Measurements from ENCODE around the gene PIK3CD.
"Not testable (repeated sequence)": the region's sequence is repeated elsewhere in the genome, so short reads cannot be mapped to it uniquely, and the experiment has no call there.

PIK3CD gene

DNA sequence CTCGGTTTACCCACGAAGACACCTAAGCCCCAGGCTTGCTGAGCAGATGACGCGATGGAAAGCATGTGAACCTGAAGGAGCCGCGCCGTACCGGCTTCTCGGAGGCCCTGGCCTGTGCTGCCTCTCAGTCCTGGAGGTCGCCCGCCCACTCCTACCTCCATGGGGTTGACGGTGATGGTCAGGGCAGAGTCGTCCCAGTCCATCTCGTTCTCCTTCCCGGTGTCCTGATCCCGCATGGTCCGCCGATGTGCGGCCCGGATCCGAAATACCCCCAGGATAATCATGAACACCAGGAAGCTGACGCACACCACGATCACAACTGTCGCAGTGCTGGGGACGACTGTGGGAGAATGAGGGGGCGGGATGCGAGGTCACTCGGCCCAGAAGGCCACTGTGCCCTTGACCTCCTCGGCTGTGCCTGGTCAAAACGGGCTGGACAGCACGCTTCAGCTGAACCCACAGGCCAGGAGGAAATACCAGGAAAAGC, 79.6 kb downstream of the PIK3CD start:
- no peak for DNase-seq (ENCODE audit: low read depth in 2 of 3, low spot score in 1 of 3)

DNA sequence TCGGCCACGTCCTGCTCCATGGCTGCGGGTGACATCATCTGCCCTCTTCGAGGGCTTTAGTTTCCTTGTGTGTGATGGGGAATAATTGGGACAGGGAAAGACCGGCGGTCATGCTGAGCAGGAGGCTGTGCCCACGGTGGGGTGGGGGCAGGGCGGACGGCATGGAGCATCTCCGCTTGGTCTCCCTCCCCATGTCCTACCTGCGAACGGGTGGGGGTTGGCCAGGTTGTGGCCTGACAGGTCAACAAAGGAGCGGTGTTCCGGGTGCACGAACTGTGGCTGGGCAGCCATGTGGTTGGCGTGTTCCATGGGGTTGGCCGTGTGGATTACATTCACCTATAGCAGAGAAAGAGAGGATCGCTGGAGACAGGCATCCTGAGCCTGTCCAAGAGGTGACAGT, 80.0 kb downstream of the PIK3CD start:
- DNase-seq (ENCODE audit: low read depth in 2 of 3, low spot score in 1 of 3), result no peak

DNA sequence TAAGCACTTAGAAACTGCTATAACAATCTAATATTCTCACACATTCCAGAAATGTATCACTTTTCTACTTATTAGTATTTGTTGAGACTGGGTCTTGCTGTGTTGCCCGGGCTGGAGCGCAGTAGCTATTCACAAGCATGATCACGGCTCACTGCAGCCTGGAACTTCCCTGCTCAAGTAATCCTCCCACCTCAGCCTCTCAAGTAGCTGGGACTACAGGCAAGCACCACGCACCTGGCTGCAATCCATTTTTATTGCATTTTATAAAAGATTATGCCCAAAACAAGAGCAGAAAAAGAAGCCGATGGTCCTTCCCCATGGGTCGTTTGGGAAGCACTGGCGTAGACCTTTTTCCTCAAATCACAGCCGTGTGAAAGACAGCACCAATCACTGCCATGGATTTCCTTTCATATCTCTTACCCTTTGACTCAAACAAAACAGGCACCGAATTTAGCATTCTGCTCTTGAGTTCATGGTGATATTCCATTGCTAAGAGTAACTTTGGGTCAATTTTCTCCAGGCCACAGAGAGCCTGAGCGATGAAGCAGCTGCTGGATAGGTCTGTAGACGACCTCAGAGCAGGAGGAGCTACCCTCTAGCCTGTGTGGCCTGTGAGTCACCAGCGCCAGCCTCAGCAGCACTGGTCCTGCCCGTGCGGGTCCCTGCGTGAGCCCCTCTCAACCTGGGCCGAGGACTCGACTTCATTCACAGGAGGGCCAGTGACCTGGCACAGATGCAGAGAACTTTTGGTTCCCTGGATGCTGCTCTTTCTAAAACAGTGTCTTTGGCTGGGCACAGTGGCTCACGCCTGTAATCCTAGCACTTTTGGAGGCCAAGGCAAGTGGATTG, 80.8 kb downstream of the PIK3CD start:
- no peak for DNase-seq (ENCODE audit: low read depth in 2 of 3, low spot score in 1 of 3)

DNA sequence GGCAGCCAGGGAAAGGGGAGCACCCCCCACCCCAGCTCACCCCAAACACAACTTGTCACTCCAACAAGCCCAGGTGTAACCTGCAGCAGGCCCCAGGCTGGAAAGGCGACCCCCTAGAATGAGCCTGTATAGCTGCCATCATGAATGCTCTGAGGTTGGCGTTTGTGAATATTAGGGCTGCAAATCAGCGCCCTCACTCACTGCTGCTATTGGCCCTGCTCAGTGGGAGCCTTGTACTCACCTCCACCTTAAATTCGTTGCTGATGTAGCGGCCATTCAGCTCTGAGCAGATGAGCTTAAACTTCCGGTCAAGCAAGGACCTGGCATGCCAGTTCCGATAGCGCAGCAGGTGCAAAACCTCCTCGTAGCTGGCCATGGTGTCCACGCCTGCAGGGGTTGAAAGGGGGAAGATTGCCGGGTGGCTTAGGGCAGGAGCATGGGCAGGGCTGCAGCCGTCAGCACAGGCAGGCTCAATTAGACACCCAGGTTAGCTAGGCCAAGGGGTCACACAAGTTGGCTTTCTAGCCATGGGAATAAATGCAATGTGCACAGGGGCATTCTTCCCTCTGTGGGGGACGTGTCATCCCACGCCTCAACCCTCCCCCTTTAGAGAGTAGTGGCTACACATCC, 81.7 kb downstream of the PIK3CD start:
- DNase-seq (ENCODE audit: low read depth in 2 of 3, low spot score in 1 of 3), result no peak

DNA sequence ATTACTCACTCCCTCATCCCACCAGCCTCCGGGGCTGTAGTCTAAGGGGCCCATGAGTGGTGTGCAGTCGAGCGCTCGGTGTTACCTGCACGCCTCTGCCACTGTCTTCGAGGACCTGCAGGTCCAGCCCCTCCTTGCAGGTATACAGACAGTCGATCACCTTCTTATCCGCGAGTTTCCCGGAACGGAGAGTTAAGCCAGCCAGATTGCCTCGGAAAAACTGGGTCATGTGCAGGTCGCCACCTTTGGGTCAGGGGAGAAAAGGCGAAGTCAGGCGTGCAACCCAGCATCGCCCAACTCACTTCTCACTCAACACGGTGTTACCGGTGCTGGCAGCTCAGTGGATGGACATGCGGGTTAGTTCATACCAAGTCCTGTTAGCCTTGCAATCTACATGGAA, 84.3 kb downstream of the PIK3CD start:
- DNase-seq (ENCODE audit: low read depth in 2 of 3, low spot score in 1 of 3), result no peak

DNA sequence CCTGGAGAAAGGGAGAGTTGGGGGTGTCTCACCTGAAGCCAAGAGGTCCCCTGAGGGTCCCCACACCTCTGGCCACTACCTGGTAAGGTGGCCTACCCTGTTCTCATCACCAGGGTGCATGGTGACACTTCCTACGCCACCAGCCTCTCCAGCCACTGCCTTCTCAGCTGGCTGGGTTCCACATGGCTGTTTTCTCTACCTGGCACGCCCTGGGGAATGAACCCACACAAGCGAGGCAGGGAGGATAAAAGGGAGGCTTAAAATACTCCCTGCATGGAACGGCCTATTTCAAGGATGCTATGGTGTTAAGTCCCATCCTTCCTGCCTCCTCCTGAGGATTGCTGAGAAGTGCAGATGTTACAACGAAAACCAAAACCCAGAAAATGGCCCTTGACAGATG, 84.7 kb downstream of the PIK3CD start:
- DNase-seq (ENCODE audit: low read depth in 2 of 3, low spot score in 1 of 3), result no peak

DNA sequence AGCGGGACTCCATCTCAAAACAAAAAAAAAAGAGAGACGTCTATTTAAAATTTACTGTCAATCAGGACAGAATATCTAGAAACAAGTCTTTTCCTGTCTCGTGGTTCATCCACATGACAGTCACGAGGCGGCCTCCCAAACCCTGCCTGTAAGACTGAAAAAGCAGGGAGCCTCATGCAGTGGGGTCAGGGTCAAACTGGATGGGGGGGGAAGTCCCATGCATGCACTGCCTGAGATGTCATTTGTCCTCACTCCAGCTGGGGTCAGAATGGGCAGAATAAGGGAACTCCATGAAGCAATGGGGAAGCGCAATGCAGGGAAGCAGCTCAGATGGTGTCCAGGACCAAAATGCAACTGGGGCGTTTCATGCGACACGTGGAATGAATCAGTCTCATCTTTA, 85.5 kb downstream of the PIK3CD start:
- no peak for DNase-seq (ENCODE audit: low read depth in 2 of 3, low spot score in 1 of 3)

DNA sequence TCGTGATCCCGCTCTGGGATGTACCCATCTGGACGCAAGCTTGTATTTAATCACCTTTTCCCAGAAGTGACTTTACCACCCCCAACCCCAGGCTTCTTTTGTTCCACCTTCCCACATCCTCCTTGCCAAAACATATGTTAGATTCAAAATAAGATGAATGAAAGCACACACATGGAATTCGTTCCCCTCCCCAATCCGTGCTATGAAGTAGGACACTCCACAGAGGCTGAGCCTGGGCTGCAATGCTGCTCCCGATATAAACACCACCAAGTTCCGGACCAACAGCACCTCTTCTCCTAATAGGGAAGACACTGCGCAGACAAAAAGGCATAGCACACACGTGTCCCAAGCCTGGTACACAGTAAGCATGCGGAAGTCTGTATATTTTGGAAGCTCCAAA, 86.1 kb downstream of the PIK3CD start:
- DNase-seq (ENCODE audit: low read depth in 2 of 3, low spot score in 1 of 3), result no peak

DNA sequence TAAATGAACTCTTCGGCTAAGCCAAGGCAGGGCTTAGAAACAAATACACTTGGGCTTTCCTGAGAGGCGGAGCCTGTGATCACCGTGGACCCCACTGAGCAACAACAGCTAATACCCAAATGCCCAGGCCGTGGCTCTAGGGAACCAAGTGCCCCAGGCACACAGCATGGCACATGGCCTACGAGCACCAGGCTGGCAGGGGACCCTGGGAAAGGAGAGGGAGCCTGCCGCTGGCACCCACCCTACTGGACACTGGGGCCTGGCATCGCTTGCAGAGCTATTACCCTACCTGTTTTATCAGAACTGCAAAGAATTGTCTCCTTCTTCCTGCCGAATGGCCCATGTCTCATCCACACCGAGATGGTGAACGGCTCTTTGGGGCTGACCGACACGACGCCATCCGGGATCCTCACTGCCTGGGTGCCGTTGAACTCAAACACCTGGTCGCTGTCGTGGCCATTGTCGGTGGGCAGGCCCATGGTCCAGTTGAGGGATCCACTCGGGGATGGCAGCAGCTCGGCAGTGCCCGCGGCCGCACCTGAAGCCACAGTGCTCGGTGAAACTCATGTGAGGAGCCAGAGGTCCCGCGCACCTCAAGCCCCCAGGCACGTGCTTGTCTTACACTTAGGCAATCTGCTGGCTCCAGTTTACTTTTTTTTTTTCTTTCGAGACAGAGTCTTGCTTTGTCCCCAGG, 92.7 kb downstream of the PIK3CD start:
- DNase-seq (ENCODE audit: low read depth in 2 of 3, low spot score in 1 of 3), result no peak

DNA sequence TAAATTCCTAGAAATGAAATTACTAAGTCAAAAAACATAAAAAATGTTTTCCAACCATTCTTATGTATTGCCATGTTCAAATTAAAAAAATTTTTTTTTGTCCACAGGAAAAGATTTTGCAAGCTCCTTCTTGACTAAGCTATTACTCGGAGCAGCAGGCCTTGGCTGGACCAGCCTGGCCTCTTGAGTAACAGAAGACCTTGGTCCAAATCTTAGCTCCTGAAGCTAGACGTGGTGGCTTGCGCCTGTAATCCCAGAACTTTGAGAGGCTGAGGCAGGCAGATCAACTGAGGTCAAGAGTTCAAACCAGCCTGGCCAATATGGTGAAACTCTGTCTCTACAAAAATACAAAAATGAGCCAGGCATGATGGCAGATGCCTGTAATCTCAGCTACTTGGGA, 94.7 kb downstream of the PIK3CD start:
- no peak for DNase-seq (ENCODE audit: low read depth in 2 of 3, low spot score in 1 of 3)

DNA sequence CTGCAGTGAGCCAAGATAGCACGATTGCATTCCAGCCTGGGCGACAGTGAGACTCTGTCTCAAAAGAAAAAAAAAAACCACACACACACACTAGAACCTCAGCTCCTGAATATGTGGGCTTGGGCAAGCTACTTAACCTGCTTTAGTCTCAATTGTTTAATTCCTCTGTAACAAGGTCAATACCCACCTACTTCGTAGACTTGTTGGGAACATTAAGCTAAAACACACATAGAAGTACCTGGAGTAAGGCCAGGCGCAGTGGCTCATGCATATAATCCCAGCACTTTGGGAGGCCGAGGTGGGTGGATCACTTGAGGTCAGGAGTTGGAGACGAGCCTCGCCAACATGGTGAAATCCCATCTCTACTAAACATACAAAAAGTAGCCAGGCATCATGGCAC, 95.1 kb downstream of the PIK3CD start:
- DNase-seq (ENCODE audit: low read depth in 2 of 3, low spot score in 1 of 3), result no peak

DNA sequence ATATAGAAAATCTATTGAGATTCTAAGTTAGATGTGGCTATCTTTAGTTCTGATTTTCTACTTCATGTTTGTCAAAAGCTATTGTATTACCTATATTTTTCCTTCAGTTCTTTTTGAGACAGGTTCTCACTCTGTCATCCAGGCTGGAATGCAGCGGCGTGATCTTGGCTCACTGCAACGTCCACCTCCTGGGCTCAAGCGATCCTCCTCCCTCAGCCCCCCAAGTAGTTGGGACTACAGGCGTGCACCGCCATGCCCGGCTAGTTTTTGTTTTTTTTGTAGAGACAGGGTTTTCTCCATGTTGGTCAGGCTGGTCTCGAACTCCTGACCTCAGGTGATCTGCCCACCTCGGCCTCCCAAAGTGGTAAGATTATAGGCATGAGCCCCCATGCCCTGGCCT, 96.9 kb downstream of the PIK3CD start:
- not testable (repeated sequence) for DNase-seq (ENCODE audit: low read depth in 2 of 3, low spot score in 1 of 3)

DNA sequence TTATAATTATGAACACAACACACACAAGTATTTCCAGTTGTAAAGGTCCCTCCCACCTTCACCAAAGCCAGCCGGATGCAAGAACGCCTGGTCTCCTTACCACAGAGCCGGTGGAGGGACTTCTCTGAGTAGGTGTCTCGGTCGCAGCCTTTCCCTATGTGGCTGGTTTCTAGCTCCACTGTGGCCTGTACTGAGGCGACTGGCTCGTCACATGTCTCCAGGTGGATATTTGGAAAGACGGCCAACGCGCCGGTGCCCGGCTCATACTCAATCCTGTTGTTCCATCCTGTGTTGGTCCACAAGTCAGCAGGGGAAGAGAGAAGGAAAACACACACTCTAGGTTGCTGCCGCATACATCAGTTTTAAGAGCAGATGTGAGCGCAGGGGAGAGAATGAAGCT, 97.8 kb downstream of the PIK3CD start:
- DNase-seq (ENCODE audit: low read depth in 2 of 3, low spot score in 1 of 3), result no peak

DNA sequence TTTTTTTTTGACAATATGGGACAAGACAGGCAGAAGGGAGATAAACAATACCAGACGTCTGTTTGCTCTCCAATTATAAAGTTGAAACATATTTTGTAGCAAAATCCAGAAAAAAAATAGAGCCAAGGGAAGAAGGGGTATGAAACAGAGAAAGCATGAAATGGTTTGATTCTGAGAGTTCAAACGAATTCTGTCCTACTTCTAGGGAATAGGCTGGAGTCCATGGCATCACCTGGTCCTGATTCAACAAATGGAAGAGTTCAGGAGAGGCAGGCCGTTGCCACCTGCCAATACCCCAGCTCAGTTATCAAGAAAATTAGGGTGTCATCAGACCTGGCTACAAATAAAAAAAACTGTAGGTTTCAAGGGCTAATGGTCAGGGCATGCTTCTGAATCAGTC, 100.4 kb downstream of the PIK3CD start:
- DNase-seq (ENCODE audit: low read depth in 2 of 3, low spot score in 1 of 3), result no peak

DNA sequence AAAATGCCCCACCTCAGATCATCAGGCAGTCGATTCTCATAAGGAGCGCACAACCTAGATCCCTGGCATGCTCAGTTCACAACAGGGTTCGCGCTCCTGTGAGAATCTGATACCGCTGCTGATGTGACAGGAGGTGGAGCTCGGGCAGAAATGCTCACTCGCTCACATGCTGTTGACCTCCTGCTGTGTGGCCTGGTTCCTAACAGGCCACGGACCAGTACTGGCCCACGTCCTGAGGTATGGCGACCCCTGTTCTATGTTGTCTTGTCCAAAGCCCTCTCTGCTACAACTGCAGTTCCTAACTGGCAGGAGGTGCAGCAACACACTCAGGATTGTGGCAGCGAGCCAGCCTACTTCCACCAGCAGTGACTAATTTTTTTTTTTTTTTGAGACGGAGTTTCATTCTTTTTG, 101.6 kb downstream of the PIK3CD start:
- DNase-seq (ENCODE audit: low read depth in 2 of 3, low spot score in 1 of 3), result no peak

DNA sequence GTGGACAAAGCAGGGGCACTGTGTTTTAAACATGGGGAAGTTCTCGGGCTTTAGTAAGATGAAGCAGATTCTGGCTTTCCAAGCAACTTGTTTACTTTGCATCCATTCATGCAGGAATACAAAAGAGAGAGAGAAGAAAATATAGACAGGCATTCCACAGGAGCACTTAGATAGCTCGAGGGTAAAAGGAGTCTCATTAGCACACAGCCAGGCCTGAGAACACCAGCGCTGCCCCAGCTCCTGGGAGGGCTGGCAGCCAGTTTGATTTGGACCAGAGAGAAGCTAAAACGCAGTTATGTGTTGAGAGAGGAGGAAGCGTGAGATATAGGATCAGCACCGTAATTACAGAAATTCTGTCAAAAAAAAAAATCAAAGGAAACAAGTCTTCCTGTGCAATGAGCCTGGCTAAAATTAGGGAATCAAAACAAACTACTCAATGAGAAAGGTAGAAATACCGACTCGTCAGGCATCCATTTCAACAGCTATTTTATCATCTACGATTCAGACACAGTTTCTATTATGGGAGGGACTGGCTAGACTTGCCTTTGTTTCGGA, 104.0 kb downstream of the PIK3CD start:
- DNase-seq (ENCODE audit: low read depth in 2 of 3, low spot score in 1 of 3), result no peak

DNA sequence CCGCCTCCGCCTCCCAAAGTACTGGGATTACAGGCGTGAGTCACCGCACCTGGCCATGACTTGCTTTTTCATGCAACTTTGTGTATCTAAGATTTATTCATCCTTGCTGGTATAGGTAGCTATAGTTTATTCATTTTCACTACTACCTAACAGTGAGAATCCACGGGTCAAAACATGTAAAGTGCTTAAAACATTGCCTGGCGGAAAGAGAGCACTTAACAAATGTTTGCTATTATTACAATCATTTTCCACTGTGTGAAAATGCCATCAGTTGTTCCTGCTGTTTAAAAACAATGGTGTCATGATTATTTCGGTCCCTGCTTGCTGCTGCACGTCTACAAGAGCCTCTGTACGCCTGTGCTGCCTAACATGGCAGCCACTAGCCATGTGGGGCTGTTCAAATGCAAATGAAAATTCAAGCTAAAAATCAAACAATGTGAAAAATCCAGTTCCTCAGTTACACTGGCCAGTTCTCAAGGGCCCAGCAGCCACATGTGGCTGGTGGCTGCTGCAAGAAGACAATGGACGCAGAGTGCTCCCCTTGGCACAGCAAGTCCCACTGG, 107.1 kb downstream of the PIK3CD start:
- DNase-seq (ENCODE audit: low read depth in 2 of 3, low spot score in 1 of 3), result no peak

DNA sequence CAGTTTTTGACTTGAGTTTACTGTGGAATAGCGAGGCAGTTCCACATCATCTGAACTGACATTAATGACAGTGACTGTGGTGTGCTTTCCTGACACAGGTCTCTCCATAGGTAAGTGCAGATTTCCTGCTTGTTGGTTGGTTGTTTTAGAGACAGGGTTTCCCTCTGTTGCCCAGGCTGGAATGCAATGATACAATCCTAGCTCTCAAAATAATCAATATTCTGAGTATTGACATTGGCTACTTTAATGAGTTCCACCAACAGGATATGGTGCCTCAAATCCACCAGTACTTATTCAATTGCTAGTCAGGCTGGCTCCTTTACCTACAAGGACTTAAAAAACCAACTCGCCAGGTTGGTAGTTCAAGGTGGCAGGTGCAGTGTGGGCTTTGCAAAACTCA, 108.4 kb downstream of the PIK3CD start:
- DNase-seq (ENCODE audit: low read depth in 2 of 3, low spot score in 1 of 3), result no peak

DNA sequence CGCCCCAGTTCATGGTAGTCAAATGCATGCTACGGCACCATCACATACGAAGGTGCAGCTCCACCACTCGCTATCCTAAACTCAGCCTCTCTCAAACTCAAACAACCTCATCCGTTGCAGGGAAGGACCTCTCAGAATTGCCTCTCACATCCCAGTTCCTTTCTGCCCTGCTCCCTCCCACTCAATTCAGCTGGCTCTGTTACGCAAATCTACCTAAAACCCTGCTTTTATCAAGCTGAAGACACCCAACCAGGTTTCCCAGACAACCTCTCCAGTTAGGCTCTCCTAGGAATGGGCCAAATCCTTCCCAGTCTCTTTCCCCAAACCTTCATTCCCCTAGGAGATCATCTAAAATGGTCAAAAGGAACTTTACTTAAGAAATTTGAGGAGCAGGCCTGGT, 109.3 kb downstream of the PIK3CD start:
- no peak for DNase-seq (ENCODE audit: low read depth in 2 of 3, low spot score in 1 of 3)

DNA sequence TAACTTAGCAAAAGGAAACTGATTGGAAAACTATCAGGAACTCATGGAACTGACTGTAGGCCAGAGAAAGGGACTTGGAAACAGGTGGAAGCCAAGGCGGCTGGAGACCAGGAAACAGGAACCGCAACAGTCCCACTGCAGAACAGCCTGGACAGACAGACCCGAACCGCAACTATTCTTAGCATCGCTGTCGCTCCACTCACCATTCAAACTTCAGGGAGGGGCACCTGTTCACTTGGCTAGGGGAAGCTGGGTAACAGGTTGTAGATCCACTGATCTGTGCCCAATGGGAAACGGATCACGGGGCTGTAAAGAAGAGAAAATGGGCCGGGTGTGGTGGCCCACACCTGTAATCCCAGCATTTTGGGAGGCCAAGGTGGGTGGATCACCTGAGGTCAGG, 110.3 kb downstream of the PIK3CD start:
- DNase-seq (ENCODE audit: low read depth in 2 of 3, low spot score in 1 of 3), result no peak

DNA sequence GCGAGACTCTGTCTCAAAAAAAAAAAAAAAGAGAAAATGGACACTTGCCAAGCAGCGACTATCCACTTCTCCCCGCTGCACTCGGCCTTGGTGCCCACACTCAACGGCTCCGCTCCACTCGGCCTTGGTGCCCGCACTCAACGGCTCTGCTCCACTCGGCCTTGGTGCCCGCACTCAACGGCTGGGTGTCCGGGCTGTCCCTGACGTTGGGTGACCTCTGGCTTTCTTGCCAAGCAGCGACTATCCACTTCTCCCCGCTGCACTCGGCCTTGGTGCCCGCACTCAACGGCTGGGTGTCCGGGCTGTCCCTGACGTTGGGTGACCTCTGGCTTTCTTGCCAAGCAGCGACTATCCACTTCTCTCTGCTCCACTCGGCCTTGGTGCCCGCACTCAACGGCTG, 110.9 kb downstream of the PIK3CD start:
- DNase-seq (ENCODE audit: low read depth in 2 of 3, low spot score in 1 of 3), result not testable (repeated sequence)

DNA sequence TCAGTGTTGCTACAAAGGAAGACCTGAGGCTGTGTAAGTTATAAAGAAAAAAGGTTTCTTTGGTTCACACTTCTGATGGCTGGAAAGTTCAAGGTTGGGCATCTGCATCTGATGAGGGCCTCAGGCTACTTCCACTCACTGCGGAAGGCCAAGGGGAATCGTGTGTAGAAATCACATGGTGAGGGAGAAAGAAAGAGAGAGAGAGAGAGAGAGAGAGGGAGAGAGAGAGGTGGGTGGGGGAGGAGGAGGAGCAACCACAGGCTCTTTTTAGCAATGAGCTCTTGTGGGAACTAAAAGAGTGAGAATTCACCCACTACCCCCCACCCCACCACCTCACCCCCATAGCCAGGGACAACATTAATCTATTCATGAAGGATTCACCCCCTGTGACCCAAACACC, 112.4 kb downstream of the PIK3CD start:
- no peak for DNase-seq (ENCODE audit: low read depth in 2 of 3, low spot score in 1 of 3)
